Measurements from ENCODE around the gene CNNM1.

Gene CNNM1

DNA sequence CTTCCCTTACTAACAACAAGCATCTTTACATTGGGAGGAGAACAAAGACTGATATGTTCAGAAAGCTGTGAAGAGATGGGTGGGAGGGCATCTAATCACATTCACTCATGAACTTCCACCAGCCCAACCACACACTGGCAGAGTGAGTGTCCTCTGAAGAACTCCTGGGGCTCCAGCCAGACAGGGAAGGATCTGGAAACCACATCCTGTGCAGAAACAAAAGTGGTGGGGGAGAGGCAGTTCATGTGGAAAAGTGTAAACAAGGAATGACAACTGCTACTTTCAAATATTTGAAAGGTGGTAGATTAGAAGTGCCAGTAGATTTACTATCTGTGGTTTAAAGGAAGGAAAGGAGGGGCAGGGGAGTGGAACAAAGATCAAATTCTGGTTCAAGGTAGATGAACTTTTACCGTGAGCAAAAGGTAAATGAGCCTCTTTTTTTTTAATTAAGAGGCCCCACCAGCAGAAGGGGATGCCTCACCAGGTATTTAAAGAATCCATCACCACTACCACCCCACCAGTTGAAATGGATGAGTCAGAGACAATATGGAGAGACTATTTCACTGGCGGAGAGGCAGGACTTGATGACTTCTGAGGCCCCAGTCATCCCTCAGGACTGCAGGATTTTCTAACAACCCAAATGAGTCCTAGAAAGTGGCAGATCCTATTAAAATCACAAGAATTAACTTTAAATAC lies 66.7 kb downstream of the CNNM1 start:
- ChIA-PET CTCF (no interaction called here), POLR2A (no interaction called here)
- TF ChIP-seq NFRKB (IDR thresholded peaks at IDR 0.05) (no peak), FOXM1 (IDR thresholded peaks at IDR 0.05; ENCODE audit: borderline replicate concordance) (no peak), ZNF384 (IDR thresholded peaks at IDR 0.05) (no peak)
- DNase-seq (ENCODE audit: extremely low spot score), result no peak

DNA sequence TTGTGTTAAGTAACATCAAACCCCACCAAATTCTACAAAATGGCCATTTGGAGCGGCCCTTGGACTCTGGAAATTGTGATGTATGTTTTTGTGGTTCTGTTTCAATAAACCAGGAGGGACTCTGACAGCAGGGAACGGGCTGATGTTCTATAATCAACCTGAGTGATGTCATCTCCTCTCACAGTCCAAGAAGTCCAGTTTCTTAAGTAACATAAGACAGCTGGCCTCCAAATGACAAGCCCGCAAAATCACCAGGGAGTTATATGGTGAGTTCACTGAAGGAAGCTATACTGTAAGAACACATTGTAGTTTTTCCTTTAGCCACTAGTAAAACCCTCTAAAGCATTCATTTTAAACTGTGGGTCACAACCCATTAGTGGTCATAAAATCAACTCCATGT lies 67.3 kb downstream of the CNNM1 start:
- TF ChIP-seq TARDBP (IDR thresholded peaks at IDR 0.05) (no peak), L3MBTL2 (conservative IDR thresholded peaks at IDR 0.05) (no peak), ZNF384 (IDR thresholded peaks at IDR 0.05) (no peak), CTBP1 (IDR thresholded peaks at IDR 0.05; ENCODE audit: borderline replicate concordance) (no peak), LEF1 (IDR thresholded peaks at IDR 0.05; ENCODE audit: borderline replicate concordance) (no peak), ARNT (IDR thresholded peaks at IDR 0.05) (no peak), SUZ12 (IDR thresholded peaks at IDR 0.05) (no peak), ELF4 (IDR thresholded peaks at IDR 0.05) (no peak), PKNOX1 (IDR thresholded peaks at IDR 0.05) (no peak), HDGF (IDR thresholded peaks at IDR 0.05; ENCODE audit: borderline replicate concordance) (no peak), SP1 (IDR thresholded peaks at IDR 0.05) (no peak), FOXK2 (IDR thresholded peaks at IDR 0.05) (no peak), FOXA1 (IDR thresholded peaks at IDR 0.05) (no peak), FOXM1 (IDR thresholded peaks at IDR 0.05; ENCODE audit: borderline replicate concordance) (no peak), NFRKB (IDR thresholded peaks at IDR 0.05) (no peak)
- DNase-seq (ENCODE audit: extremely low spot score), result no peak
- ChIA-PET POLR2A (no interaction called here), CTCF (no interaction called here)

GRCh38 chr10:99399664-99400063 lies 70.5 kb downstream of the CNNM1 start:
- DNase-seq (ENCODE audit: extremely low spot score), result no peak
- POLR2A ChIA-PET, result no interaction called here
- CTCF ChIA-PET, result no interaction called here
- no peak for TF ChIP-seq HDGF (IDR thresholded peaks at IDR 0.05; ENCODE audit: borderline replicate concordance)
- no peak for TF ChIP-seq CTBP1 (IDR thresholded peaks at IDR 0.05; ENCODE audit: borderline replicate concordance)
- no peak for TF ChIP-seq L3MBTL2 (conservative IDR thresholded peaks at IDR 0.05)

- ChIA-PET POLR2A (interaction anchor here (0.7 kb wide), 1 partner anchor 27 kb away, joined by 3 read pairs; the partner anchor contains the start of gene GOT1), CTCF (no interaction called here)
- DNase-seq (ENCODE audit: extremely low spot score), result no peak
- no peak for TF ChIP-seq FOXM1 (IDR thresholded peaks at IDR 0.05; ENCODE audit: borderline replicate concordance)
- TF ChIP-seq L3MBTL2 (conservative IDR thresholded peaks at IDR 0.05), result no peak
- no peak for TF ChIP-seq BHLHE40 (IDR thresholded peaks at IDR 0.05; ENCODE audit: borderline replicate concordance)
- no peak for TF ChIP-seq FOXA1 (IDR thresholded peaks at IDR 0.05)
- no peak for TF ChIP-seq PKNOX1 (IDR thresholded peaks at IDR 0.05)
- no peak for TF ChIP-seq SUZ12 (IDR thresholded peaks at IDR 0.05)
- TF ChIP-seq ELF4 (IDR thresholded peaks at IDR 0.05), result no peak
- no peak for TF ChIP-seq TARDBP (IDR thresholded peaks at IDR 0.05)
Observed at GRCh38 chr10:99403674-99404073, 74.5 kb downstream of the CNNM1 start.

- no peak for DNase-seq (ENCODE audit: extremely low spot score)
- TF ChIP-seq FOXM1 (IDR thresholded peaks at IDR 0.05; ENCODE audit: borderline replicate concordance) (no peak), ARNT (IDR thresholded peaks at IDR 0.05) (no peak), FOXK2 (IDR thresholded peaks at IDR 0.05) (no peak), LEF1 (IDR thresholded peaks at IDR 0.05; ENCODE audit: borderline replicate concordance) (no peak), CTBP1 (IDR thresholded peaks at IDR 0.05; ENCODE audit: borderline replicate concordance) (no peak), SP1 (IDR thresholded peaks at IDR 0.05) (no peak), PKNOX1 (IDR thresholded peaks at IDR 0.05) (no peak), ZNF384 (IDR thresholded peaks at IDR 0.05) (no peak), L3MBTL2 (conservative IDR thresholded peaks at IDR 0.05) (no peak), FOXA1 (IDR thresholded peaks at IDR 0.05) (no peak), SUZ12 (IDR thresholded peaks at IDR 0.05) (no peak), NFRKB (IDR thresholded peaks at IDR 0.05) (no peak)
- POLR2A ChIA-PET, result no interaction called here
- CTCF ChIA-PET, result no interaction called here
Observed at GRCh38 chr10:99406149-99406548, 77.0 kb downstream of the CNNM1 start.

- CTCF ChIA-PET, result no interaction called here
- POLR2A ChIA-PET, result interaction anchor here (1.6 kb wide), 1 partner anchor 20 kb away, joined by 6 read pairs; the partner anchor contains the start of gene GOT1
- TF ChIP-seq ZNF384 (IDR thresholded peaks at IDR 0.05) (no peak), SUZ12 (IDR thresholded peaks at IDR 0.05) (no peak), ELF4 (IDR thresholded peaks at IDR 0.05) (no peak), SP1 (IDR thresholded peaks at IDR 0.05) (no peak), HDGF (IDR thresholded peaks at IDR 0.05; ENCODE audit: borderline replicate concordance) (no peak), FOXM1 (IDR thresholded peaks at IDR 0.05; ENCODE audit: borderline replicate concordance) (no peak), FOXA1 (IDR thresholded peaks at IDR 0.05) (no peak), PKNOX1 (IDR thresholded peaks at IDR 0.05) (no peak), NFRKB (IDR thresholded peaks at IDR 0.05) (no peak), CTBP1 (IDR thresholded peaks at IDR 0.05; ENCODE audit: borderline replicate concordance) (no peak), FOXK2 (IDR thresholded peaks at IDR 0.05) (no peak), BHLHE40 (IDR thresholded peaks at IDR 0.05; ENCODE audit: borderline replicate concordance) (no peak), L3MBTL2 (conservative IDR thresholded peaks at IDR 0.05) (no peak), TARDBP (IDR thresholded peaks at IDR 0.05) (no peak), LEF1 (IDR thresholded peaks at IDR 0.05; ENCODE audit: borderline replicate concordance) (no peak), ARNT (IDR thresholded peaks at IDR 0.05) (no peak)
Observed at GRCh38 chr10:99410146-99410545, 81.0 kb downstream of the CNNM1 start.

More at GRCh38 chr10:99410146-99410545, 81.0 kb downstream of the CNNM1 start:
- no peak for DNase-seq (ENCODE audit: extremely low spot score)

Data from HEK293T (cell line).